Stimulated activated CD4-positive, alpha-beta T cell treated with anti-CD3 and anti-CD28 coated beads, Interleukin-15, amount 100 ng/mL, for 48 hours (primary cell): Measurements from ENCODE around the gene BAIAP2.
"Not testable (repeated sequence)": the region's sequence is repeated elsewhere in the genome, so short reads cannot be mapped to it uniquely, and the experiment has no call there.

Experiments used
- DNase-seq, 2 donors: peaks; one replicate each; pipeline ENCODE4 v3.0.0-alpha.2; 2020; ENCODE audit warnings: low read depth in 2 of 2

BAIAP2 gene

DNA sequence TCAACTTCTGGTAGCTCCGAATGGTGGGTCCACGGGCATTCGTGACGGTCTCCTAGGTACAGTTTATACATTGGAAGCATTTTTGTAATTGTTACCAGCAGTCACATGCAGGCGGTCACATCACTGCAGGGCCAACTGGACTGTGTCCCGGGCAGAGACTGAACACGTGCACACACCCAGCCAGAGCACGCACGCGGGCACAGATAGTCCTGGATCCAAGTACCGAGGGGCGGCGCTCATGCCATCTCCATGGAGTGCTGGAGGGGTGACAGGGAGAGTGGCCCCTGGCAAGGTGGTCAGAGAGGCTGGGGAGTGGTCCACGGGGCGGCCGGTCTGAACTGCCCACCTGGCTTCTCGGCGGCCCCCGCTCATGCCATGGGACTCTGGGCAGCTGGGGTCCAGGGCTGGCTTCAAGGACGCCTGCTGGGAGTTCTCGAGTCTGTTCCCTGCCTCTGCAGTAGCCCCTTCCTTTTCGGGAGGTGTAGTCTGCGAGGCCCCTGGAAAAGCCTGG lies 34.2 kb downstream of the BAIAP2 start:
- DNase-seq: no peak

DNA sequence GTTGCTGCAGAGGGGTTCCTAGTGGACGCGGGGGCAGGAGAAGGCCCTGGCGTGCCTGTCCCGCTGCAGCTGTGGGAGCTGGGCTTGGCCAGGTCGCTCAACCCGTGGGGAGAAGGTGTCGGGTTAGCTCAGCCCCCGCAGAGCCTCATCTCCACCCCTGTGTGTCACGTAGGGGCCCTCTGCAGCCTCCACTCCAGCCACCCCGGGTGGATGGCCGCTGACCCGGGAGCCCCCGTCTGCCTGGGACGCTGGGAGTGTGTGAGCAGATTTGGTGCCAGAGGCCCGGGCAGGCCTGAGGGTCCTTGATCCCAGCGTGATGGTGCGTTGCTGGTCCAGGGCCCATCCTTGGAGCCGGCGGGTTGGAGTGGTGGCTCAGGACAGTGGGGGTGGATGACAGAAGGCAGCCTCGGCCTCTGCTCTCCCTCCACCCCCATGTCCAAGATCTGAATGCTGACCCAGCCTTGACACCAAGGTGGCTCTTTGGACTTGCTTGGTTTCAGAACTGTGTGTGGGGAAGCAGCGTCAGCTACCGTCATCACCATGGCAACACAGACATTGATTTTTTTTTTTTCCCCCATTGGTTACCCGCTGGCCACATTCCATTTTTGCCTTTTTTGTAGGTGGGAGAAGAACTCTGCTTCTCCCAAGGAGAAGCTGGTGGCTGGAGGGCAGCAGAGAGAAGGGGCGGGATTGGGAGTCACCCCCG lies 35.7 kb downstream of the BAIAP2 start:
- no peak for DNase-seq

DNA sequence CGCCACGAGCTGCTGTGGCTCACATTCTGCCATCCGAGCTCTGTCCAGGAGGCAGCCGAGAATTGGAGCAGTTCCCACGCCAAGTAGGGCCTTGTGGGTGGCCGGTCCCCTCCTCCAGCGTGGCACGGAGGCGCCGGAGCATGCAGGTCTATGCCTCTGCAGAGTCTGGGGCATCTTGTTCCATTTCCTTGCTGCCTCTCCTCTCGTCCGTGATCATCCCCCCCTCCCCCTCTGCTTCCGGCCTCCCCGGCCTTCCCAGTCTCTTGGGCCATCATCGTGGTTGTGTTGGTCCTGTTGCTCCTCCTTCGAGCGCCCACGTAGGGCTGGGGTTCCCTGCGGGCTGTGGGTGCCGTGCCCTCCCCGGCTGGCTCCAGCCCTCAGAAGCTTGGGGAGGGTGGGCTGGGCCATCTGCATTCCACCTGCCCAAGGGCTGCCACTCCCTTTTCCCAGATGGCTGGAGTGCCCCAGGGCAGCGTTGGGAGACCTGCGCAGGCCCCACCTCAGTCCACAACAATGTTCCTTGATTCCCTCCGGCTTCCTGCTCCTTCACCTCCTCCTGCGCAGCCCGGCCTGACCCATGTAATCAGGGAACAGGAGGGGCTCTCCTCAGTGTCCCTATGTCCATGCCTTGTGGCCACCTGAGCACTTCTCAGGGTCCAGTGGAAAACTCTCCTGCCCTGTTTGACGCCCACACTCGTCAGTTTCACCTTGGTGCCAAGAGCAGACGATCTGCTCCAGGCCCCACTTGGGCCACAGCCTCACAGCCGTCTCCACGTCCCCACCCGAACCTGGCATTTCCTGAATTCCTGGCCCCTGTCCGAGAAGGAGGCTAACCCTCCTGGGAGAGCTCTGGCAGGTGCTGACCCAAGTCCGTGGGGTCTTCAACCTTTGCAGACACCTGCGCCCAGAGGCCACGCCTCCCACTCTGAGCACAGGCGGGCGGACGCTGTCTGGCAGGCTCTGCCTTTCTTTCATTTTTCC lies 37.1 kb downstream of the BAIAP2 start:
- DNase-seq: no peak

DNA sequence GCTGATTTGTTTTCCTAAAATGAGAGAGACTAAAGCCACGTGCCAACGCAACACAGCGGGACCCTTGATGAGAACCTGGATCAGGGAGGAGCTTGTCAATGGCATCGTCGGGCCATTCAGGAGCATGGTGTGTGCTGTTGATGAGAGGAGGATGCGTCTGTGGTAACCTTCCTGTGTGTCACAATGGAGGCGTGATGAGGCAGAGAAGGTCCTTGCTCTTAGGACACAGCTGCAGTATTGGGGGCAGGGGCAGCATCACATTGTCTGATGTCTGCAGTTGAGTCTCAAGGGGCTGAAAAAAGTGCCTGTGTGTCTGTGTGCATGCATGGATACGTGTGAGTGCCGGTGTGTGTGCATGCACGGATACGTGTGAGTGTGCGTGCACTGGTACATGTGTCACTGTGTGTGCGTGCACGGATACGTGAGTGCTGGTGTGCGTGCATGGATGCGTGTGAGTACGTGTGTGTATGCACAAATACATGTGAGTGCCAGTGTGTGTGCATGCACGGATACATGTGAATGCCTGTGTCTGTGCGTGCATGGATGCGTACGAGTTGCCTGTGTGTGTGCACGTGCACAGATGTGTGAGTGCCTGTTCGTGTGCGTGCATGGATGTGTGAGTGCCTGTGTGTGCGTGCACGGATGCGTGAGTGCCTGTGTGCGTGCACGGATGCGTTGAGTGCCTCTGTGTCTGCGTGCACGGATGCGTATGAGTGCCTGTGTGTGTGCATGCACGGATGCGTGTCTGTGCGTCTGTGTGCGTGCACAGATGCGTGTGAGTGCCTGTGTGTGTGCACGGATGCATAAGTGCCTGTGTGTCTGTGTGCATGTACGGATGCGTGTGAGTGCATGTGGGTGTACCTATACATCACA lies 39.3 kb downstream of the BAIAP2 start:
- DNase-seq: no peak

DNA sequence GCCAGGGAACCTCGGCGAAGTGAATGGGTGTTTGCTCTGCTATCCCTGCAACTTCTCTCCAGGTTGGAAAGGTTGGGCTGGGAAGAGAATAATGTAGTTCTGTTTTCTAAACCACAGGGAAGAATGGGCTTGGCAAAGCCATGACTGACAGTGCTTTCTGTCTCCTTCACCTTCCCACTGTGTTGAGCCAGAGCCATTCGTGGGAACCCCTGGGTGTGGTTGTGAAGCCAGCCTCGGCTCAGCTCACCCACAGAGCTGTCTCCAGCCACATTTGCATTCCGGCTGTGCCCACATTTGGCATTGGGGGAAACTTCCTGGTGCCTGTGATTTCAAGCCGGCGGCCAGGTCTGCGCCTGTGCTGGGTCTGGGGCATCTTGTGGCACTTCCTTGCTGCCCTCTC lies 39.9 kb downstream of the BAIAP2 start:
- DNase-seq: no peak

DNA sequence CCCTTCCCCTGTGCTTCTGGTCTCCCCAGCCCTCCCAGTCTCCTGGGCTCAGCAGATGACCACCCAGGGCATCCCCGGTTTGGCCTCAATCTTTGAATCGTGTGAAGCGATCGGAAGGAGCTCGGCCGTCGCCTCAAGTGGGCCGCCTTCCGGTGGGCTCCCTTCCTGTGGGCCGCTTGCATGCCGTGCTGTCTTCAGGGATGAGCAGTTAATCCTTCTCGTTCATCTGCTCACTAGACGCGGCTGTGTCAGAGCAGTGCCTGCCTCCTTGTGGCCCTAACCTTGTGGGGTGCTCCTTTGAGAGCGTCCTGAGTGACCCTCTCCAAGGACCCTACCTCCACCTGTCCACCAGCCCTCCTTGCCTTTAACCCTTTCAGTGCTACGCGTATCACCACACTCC lies 40.4 kb downstream of the BAIAP2 start:
- DNase-seq: no peak

DNA sequence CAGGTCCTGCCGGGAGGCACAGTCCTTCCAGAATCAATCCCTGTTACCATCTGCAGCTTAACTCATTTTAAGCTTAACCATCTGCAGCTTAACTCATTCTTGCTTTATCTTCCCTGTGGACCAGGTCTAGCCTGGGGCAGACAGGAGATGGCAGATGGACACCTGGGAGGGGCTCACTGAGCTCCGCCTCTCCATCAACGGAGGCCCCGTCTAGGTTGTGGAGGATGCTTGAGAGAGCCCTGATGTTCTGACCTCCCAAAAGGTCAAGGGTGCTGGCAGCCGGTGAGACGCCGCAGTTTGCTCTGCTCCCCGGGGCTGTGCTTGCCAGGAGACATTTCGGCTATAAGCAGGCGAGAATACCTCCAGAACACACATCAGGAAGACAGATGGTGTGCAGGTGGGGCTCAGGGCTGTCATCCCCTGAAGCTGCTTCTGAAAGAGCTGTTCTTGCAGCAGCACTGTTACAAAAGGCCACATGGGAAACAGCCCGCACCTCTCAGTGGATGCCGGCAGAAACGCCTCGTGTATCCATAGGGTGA lies 41.3 kb downstream of the BAIAP2 start:
- no peak for DNase-seq

DNA sequence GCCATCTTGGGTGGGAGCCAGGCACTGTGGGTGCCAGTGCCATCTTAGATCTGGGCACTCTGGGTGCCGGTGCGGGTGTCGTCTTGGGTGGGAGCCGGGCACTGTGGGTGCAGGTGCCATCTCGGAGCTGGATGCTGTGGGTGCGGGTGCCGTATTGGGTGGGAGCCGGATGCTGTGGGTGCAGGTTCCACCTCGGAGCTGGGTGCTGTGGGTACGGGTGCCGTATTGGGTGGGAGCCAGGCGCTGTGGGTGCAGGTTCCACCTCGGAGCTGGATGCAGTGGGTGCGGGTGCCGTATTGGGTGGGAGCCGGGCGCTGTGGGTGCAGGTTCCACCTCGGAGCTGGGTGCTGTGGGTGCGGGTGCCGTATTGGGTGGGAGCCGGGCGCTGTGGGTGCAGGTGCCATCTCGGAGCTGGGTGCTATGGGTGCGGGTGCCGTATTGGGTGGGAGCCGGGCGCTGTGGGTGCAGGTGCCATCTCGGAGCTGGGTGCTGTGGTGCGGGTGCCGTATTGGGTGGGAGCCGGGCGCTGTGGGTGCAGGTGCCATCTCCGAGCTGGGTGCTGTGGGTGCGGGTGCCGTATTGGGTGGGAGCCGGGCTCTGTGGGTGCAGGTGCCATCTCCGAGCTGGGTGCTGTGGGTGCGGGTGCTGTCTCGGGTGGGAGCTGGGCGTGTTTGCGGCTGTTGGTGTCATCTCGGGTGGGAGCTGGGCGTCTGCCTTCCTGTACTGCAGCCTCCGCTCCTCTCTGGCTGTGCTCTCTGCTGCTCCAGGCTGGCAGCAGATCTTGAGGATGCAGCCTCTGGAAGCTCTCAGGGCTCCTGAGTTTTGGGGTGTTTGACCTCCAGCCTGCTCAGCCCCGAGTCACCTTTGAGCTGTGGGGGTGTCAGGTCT lies 43.3 kb downstream of the BAIAP2 start:
- DNase-seq: not testable (repeated sequence)

DNA sequence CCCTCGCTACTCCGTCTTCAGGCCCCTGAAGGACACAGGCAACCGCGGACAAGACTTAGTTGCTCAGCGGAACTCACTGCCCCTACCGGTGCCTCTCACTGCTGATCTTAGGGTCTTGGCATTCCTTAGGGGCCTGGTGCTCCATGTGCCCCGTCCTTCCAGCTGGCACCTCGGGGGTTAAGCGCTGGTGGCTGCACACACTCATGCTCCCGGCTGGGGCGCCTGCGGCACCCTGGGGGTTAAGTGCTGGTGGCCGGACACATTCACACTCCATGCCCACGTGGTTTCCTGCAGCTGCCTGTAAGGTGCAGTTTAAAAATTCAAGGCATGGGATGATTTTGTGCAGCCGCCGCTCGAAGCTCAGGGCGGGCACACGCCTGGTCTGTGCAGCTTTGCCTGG lies 45.1 kb downstream of the BAIAP2 start:
- no peak for DNase-seq

DNA sequence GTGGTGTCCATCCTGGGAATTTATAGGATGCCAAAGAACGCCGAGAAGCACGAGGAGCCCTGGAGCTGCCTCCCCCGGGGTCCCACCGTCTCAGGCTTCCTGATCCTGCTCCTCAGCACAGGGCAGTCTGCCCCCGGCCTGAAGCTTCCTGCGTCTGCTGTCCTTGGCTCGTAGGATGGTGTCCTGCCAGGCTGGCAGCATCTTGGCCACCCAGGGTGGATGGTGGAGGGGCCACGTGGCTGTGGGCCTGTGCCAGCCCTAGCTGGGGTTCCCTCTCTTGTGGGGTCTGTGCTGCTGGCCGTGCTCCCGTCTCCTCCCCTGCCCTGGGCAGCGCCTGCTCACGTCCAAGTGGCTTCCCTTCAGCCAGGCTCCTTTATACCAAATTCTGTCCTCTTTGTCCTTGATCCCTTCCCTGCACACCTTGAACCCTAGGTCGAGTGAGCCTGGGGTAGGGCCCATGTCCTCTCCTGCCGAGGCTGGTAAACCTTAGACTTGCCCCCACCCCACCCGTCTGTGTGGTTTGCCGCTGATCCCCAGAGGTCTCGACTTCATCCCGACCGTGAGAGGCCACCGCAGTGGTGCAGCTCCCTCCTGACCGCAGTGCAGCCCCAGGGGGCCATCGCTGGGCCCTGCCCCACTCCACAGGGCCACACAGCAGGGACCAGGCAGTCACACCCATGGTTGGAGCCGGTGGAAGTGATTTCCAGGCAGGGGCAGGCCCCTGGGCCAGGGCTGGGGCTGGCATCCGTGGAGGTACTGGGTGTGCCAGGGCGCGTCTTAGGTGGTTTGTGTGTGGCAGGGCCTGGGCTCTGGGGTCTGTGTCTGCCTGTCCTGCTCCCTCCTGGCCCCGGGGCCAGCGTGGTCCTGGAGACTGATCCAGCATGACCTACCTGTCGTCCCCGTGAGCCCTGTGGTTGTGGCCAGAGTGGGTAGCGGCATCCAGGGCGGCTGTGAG lies 46.5 kb downstream of the BAIAP2 start:
- no peak for DNase-seq

DNA sequence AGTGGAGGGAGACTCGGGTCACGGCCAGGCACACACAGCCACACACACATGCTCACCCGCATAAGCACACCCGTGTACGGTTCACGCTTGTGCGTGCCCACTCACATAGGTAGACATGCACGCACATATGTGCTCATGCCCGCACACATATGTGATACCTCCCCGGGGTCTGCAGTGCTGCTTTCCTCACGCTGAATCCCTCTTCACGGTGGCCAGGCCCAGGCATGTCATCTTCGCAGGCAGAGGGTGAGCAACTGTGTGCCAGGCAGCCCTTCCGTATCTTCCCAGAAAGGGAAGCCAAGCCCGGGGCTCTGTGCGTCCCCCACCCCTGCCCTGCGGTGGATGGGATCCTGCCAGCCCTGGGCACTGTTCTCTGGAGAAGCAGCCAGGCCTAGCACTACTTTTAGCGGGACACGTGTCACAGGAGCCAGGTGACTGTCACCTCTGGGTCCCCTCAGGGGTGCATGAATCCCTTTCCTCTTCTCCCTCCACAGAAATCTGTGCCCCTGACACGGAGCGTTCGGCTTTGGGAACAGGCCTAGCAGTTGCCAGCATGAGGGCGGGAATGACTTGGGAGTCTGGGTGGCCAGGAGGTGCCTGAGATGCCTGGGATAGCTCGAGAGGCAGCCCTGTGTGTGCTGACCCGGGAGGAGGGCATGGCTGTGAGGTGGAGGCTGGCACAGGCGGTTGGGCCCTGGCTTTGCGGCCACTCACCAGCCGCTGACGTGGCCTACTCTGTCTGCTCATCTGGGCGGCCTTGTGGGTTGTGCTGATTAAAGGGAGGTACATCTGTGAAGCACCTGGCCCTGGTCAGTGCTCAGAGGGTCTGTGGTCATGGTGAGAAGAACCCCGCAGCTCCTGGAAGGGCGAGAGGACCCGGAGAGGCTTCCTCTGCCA lies 47.5 kb downstream of the BAIAP2 start:
- DNase-seq: no peak

DNA sequence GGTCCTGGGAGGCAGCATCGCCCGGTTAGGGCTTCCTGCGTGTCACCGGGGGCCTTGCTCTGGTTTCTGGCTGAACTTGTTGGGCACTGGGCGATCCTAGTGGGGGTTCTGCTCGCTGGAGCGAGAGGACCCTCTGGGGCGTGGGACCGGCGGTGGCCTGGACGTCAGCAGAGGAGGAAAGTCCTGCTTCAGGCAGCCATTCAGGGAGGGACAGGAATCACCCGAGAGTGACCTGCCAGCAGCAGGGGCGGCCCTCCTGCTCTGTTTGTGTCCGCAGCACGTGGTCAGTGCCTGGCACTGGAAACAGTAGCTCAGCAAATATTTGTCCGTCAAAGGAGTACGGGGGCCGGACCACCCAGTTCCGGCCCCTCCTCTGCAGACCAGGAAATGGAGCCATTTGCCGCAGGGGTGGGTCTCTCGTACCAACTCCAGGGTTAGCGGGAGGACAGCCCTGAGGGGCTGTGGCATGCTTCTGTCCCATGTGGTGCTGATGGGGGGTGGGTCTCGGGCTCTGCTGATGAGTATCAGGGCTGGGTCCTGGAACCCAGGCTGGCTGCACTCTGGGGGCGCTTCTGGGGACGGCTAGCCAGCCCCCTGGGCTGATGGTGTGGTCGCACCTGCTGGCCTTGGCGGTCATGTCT lies 48.3 kb downstream of the BAIAP2 start:
- no peak for DNase-seq

DNA sequence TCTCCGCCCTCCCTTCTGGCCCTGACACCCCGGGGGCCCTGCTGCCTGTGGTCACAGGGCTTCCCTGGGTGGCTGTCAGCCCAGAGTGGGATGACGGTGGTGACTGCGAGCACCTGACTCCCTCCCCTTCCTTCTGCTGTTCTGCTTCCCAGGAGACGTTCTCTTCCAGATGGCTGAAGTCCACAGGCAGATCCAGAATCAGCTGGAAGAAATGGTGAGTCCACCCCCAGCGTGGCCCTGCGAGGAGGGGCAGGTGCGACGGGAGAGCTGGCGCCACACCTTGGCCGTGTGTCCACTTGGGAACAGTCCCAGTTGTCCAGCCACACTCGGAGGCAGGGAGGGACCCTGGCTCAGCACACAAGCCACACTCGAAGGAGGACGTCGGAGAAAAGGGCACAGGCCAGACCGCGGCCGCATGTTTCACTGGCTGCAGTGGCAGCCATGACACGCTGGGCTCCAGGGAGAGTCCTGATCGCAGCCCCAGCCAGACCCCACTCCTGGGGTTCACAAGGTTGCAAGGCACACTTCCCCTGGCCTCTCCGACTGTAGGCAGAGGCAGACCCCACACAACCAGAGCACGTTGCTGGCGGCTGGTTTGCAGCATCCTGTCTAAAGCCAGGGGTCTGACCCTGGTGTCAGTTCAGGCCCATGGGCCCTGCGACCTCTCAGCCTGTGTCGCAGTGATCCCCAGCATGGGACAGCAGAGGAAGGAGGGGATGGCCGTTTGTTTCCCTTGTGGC lies 49.9 kb downstream of the BAIAP2 start:
- DNase-seq: no peak

DNA sequence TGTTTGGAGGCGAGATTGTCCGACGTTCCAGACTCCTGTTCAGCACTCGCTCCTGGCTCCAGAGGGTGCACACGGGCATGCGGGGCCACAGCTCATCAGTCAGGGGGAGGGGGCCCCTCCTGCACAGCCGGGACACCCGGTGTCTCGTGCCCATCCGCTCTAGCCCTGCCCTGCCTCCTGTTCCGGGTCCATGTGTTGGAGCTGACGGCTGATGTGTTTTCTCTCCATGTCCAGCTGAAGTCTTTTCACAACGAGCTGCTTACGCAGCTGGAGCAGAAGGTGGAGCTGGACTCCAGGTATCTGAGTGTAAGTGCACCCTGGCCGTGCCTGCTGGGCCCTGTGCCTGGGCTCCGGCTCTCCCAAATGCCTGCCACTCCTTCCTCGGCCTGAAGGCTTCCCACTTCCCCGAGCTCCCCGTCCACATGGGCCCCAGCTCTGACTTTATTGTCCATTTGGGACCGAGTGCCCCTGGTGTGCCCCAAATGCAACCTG lies 50.5 kb downstream of the BAIAP2 start:
- DNase-seq: no peak

DNA sequence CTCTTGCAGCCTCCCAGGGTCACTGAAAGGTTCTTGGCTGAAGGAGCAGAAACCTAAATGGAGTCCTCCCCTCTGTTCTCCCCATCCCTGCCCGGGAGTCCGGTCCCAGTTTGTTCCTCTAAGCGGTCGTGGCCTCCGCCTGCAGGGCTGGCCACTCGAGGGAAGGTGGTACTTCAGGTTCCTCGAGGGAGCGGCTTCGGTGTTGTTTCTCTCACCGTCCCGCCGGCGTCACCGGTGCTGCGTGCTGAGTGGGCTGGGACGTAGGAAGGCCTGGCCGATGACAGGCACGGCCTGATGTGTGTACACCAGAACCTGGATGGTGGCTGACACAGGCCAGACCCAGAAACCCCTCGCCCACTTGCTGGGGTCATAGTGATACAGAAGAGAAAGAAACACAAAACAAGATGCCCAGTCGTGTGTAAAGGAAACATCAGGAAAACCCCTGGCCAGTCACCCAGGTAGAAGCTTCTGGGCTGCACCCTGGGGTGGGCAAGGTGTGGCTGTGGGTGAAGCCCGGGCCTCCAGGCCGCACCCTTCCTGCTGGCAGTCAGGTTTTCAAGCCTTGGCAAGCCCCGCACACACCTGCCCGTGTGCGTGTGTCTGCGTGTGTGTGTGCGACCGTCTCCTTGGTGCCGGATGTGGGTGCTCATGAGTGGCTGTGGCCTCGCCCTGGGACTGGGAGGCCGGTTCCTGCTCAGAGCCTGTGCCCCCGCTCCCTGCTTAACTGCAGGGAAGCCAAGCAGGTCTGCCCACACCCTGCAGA lies 52.0 kb downstream of the BAIAP2 start:
- no peak for DNase-seq
